MM.1S (cell line): Measurements from ENCODE around the gene ABO.
"Not testable (repeated sequence)": the region's sequence is repeated elsewhere in the genome, so short reads cannot be mapped to it uniquely, and the experiment has no call there.

ENCODE experiments used
- DNase-seq: peaks from one replicate; pipeline ENCODE4 v3.0.0-alpha.2; 2015
- H2AFZ ChIP-seq: fragments of 300-600 bp; sonication (generic); 2 replicates; pipeline ENCODE4 v1.6.0; 2016; ENCODE audit warnings: antibody characterized with exemption, low read length
- H3F3A ChIP-seq: fragments of 300-600 bp; sonication (generic); 2 replicates; pipeline ENCODE4 v1.6.1; 2016; ENCODE audit warnings: mild to moderate bottlenecking, antibody characterized with exemption, low read length, moderate library complexity, mixed read lengths; ENCODE audit not compliant: insufficient read depth
- H3K27ac ChIP-seq: fragments of 300-600 bp; sonication (generic); 2 replicates; pipeline ENCODE4 v1.5.1; 2016; ENCODE audit warnings: mild to moderate bottlenecking, low read length
- H3K27me3 ChIP-seq: fragments of 300-600 bp; sonication (generic); replicated peaks from 2 replicates; pipeline ENCODE4 v1.6.0; 2016; ENCODE audit warnings: low read length; ENCODE audit not compliant: insufficient read depth
- H3K36me3 ChIP-seq: fragments of 300-600 bp; sonication (generic); replicated peaks from 2 replicates; pipeline ENCODE4 v1.6.1; 2016; ENCODE audit warnings: mild to moderate bottlenecking, low read length, mixed read lengths; ENCODE audit not compliant: insufficient read depth
- H3K4me1 ChIP-seq: fragments of 300-600 bp; sonication (generic); 2 replicates; pipeline ENCODE4 v1.6.1; 2016; ENCODE audit warnings: low read length, mixed read lengths
- H3K4me2 ChIP-seq: fragments of 300-600 bp; sonication (generic); 2 replicates; pipeline ENCODE4 v1.6.0; 2016; ENCODE audit warnings: low read depth, low read length
- H3K4me3 ChIP-seq: fragments of 300-600 bp; sonication (generic); 2 replicates; pipeline ENCODE4 v1.5.1; 2016; ENCODE audit warnings: low read length, mixed read lengths
- H3K79me2 ChIP-seq: fragments of 300-600 bp; sonication (generic); 2 replicates; pipeline ENCODE4 v1.6.1; 2016; ENCODE audit warnings: mixed run types, low read length, mixed read lengths
- H3K9ac ChIP-seq: fragments of 300-600 bp; sonication (generic); 2 replicates; pipeline ENCODE4 v1.6.1; 2016; ENCODE audit warnings: low read length, mixed read lengths
- H3K9me2 ChIP-seq: fragments of 300-600 bp; sonication (generic); replicated peaks from 2 replicates; pipeline ENCODE4 v1.6.1; 2016; ENCODE audit warnings: mild to moderate bottlenecking, low read length, mixed read lengths; ENCODE audit not compliant: insufficient read depth
- H3K9me3 ChIP-seq: fragments of 300-600 bp; sonication (generic); replicated peaks from 2 replicates; pipeline ENCODE4 v1.6.1; 2016; ENCODE audit warnings: mild to moderate bottlenecking, low read length, mixed read lengths; ENCODE audit not compliant: insufficient read depth
- H4K20me1 ChIP-seq: fragments of 300-600 bp; sonication (generic); 2 replicates; pipeline ENCODE4 v1.6.1; 2016; ENCODE audit warnings: mild to moderate bottlenecking, low read length, moderate library complexity, mixed read lengths; ENCODE audit not compliant: insufficient read depth
- EZH2 ChIP-seq: fragments of 300-600 bp; sonication (generic); optimal IDR thresholded peaks from 2 replicates; pipeline ENCODE3; 2017; ENCODE audit warnings: low read depth, mild to moderate bottlenecking, antibody characterized with exemption, low read length, mixed read lengths
- EZH2phosphoT487 ChIP-seq: fragments of 300-600 bp; sonication (generic); IDR thresholded peaks from 2 replicates; pipeline ENCODE4 v1.6.1; 2018; ENCODE audit warnings: antibody characterized with exemption, low read length
- TF ChIP-seq, protein P1 (sequence below): fragments of 300-600 bp; sonication (generic); IDR thresholded peaks from 2 replicates; pipeline ENCODE4 v1.5.1; 2016; ENCODE audit warnings: antibody characterized with exemption, low read length, mixed read lengths

Gene ABO

DNA sequence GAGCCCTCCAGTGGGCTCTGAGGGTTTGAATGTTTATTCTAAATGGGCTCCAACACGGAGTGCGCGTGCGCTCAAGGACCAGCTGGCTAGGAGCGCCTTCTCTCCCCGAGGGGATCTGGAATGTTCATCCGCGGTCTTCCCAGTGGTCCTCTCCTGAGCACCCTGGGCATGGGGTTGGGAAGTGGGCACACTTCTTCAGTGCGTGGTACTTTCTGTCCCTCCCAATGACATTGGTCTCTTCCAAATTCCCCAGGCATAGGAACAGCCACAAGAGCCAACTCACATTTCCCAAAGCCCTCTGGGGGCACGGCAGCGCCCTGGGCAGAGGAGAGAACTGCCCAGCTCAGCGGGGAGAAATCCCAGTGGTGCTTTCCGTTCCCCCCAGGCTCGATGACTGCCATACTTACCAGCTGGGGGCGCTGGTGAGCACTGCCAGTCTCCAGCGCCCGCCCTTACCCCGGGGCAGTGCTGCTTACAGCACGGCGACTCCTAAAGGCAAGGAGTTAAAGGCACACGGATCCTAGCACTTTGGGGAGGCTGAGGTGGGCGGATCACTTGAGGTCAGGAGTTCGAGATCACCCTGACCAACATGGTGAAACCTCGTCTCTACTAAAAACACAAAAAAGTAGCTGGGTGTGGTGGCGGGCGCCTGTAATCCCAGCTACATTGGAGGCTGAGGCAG, 36.0 kb downstream of the ABO start:
- Histone ChIP-seq H3K27ac (no peak overlapping the region), H3K4me3 (no peak overlapping the region), H3K9ac (no peak overlapping the region), H3K27me3 (peaks cover 95% of the 10 kb centered on the region), H3K36me3 (no peaks in the 10 kb centered on the region), H3F3A (no peaks in the 10 kb centered on the region), H3K9me2 (no peaks in the 10 kb centered on the region), H3K9me3 (no peaks in the 10 kb centered on the region), H3K4me2 (no peak overlapping the region), H3K4me1 (no peaks in the 10 kb centered on the region), H2AFZ (no peak overlapping the region), H4K20me1 (no peaks in the 10 kb centered on the region), H3K79me2 (no peaks in the 10 kb centered on the region)
- TF ChIP-seq EZH2phosphoT487, result no peak
- TF ChIP-seq, protein P1, sequence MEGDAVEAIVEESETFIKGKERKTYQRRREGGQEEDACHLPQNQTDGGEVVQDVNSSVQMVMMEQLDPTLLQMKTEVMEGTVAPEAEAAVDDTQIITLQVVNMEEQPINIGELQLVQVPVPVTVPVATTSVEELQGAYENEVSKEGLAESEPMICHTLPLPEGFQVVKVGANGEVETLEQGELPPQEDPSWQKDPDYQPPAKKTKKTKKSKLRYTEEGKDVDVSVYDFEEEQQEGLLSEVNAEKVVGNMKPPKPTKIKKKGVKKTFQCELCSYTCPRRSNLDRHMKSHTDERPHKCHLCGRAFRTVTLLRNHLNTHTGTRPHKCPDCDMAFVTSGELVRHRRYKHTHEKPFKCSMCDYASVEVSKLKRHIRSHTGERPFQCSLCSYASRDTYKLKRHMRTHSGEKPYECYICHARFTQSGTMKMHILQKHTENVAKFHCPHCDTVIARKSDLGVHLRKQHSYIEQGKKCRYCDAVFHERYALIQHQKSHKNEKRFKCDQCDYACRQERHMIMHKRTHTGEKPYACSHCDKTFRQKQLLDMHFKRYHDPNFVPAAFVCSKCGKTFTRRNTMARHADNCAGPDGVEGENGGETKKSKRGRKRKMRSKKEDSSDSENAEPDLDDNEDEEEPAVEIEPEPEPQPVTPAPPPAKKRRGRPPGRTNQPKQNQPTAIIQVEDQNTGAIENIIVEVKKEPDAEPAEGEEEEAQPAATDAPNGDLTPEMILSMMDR, result peak; percentile 39
- no peak for DNase-seq

DNA sequence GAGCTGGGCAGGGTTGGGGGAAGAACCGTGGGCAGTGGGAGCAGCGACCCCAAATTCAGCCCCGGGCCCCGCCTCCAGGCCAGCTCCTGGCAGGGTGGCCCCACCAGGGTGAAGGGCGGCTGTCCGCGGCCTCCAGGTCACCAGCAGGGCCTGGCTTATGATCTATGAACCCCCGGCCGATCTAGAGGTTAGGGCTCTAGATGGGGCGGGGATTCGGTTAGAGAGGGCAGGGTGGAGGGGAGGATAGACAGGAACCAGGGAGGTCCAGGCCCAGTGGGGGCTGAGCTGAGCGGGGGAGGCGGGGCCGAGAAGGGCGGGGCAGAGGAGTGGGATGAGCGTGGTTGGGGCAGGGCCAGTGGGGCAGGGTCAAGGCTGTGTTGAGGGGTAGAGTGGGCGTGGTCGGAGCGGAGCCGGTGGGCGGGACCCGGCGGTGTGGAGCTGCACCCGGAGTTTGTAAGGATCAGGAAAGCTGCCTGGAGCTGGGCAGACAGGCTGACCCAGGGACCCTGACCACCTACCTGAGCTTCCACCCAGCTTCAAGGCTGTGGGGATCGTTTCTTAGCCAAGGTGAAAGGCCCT, 36.6 kb downstream of the ABO start:
- H3K27me3 ChIP-seq, result peaks cover 95% of the 10 kb centered on the region
- no peak overlapping the region for H3K9ac ChIP-seq
- H3K4me2 ChIP-seq, result no peak overlapping the region
- H3K4me3 ChIP-seq, result no peak overlapping the region
- H4K20me1 ChIP-seq, result no peaks in the 10 kb centered on the region
- no peak overlapping the region for H2AFZ ChIP-seq
- H3K36me3 ChIP-seq, result no peaks in the 10 kb centered on the region
- no peak overlapping the region for H3K27ac ChIP-seq
- H3K9me2 ChIP-seq, result no peaks in the 10 kb centered on the region
- H3K9me3 ChIP-seq, result no peaks in the 10 kb centered on the region
- H3K79me2 ChIP-seq, result no peaks in the 10 kb centered on the region
- no peaks in the 10 kb centered on the region for H3K4me1 ChIP-seq
- no peak for TF ChIP-seq EZH2phosphoT487
- no peak for TF ChIP-seq EZH2
- TF ChIP-seq, protein P1, result no peak
- no peaks in the 10 kb centered on the region for H3F3A ChIP-seq
- no peak for DNase-seq

GRCh38 chr9:133237035-133237731, 37.8 kb downstream of the ABO start:
- Histone ChIP-seq H3K9me3 (no peaks in the 10 kb centered on the region), H3K27me3 (peaks cover 93% of the 10 kb centered on the region), H4K20me1 (no peaks in the 10 kb centered on the region), H3K27ac (no peak overlapping the region), H2AFZ (no peak overlapping the region), H3K79me2 (no peaks in the 10 kb centered on the region), H3K9me2 (no peaks in the 10 kb centered on the region), H3K4me1 (no peaks in the 10 kb centered on the region), H3F3A (no peaks in the 10 kb centered on the region), H3K36me3 (no peaks in the 10 kb centered on the region), H3K4me2 (no peak overlapping the region), H3K9ac (no peak overlapping the region), H3K4me3 (no peak overlapping the region)
- TF ChIP-seq, protein P1, result no peak
- TF ChIP-seq EZH2, result no peak
- TF ChIP-seq EZH2phosphoT487, result no peak
- no peak for DNase-seq

DNA sequence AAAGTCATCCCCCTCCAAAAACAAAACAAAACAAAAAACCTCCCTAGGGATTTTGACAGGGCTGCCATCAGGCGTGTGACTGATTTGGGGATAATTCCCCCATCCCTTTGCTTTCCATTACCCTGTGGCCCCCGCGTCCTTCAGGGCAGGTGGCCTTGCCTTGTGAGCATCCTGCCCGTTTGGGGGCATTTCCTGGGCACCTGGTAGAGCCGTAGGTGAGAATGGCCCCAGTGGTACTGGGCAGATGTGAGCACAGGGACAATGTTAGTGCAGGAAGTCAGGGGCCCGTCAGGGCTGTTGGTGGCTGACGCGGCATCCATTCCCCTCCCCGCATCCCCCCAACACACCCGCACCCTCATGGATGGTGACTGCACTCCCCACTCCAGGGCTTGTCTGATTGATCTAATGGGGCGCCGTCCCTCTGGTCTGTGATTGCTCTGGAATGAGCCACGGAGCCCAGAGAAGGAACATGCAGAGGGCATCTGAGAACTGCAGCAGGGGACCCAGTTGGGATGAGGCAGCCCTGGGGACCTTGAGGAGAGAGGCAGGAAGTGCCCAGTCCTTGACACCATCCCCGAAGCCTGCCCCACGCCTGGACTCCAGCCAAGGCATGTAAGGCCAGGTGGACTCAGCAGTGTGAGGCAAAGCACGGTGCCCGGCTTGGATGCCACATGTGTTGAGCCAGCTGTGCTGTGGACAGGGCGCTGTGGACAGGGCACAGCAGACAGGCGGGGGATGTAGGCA, 38.5 kb downstream of the ABO start:
- DNase-seq, H3K36me3 ChIP-seq, H3K9ac ChIP-seq: not testable (repeated sequence)

More for the DNA sequence above, 38.5 kb downstream of the ABO start:
- H3K9me2 ChIP-seq, H3F3A ChIP-seq, H3K4me3 ChIP-seq, H2AFZ ChIP-seq, H3K9me3 ChIP-seq, H3K4me2 ChIP-seq, H3K79me2 ChIP-seq, H3K4me1 ChIP-seq, H3K27ac ChIP-seq, H4K20me1 ChIP-seq: not testable (repeated sequence)
- peaks cover 93% of the 10 kb centered on the region for H3K27me3 ChIP-seq
